Germinal center (tissue), 1 donor: ENCODE measurements around the gene OR8B2.
"Not testable (repeated sequence)": the region's sequence is repeated elsewhere in the genome, so short reads cannot be mapped to it uniquely, and the experiment has no call there.

Experiments used
- DNase-seq: peaks from one replicate; pipeline ENCODE4 v3.0.0; 2012; ENCODE audit warnings: mixed read lengths, low spot score

Gene OR8B2, protein sequence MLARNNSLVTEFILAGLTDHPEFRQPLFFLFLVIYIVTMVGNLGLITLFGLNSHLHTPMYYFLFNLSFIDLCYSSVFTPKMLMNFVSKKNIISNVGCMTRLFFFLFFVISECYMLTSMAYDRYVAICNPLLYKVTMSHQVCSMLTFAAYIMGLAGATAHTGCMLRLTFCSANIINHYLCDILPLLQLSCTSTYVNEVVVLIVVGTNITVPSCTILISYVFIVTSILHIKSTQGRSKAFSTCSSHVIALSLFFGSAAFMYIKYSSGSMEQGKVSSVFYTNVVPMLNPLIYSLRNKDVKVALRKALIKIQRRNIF

DNA sequence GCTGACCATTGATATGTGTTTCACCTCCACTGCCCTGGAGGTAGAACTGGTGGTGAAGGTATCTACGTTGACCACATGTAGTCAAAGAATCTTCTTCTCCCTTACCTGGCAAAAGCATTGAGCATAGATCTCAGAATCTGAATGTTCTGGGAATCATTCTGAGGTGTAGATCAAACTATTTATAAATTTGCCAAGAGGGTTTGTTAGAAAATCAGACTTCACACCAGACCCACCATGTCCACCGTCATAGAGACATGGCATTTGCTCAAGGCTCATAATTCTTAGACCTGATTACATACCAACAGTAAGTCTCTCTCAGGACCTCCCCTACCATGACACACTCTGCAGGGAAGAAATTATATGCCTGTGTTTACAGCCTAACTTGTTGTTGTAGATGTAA is at the start of gene OR8B2:
Gene OR8B2 (minus strand): TSS at position 101 of the 400 bp plus-strand sequence. CDS start 1,156 bp downstream, outside the sequence.
- no peak for DNase-seq

DNA sequence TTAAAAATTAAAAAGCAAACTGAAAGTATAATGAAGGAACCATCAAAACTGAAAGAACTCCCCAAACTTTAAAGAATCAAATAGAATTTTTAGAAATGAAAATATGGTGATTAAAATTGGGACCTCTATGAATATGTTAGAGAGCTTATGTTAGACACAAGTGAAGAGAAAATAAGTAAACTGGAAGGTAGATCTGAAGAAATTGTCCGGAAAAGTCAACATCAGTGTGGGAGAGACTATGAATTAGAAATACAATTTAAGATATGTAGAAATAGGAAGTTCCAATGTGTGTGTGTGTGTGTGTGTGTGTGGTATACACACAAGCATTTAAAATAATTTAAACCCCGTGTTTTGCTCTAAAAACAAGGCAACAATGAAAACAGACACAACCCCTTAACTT is 45.3 kb upstream of the OR8B2 start:
- no peak for DNase-seq

DNA sequence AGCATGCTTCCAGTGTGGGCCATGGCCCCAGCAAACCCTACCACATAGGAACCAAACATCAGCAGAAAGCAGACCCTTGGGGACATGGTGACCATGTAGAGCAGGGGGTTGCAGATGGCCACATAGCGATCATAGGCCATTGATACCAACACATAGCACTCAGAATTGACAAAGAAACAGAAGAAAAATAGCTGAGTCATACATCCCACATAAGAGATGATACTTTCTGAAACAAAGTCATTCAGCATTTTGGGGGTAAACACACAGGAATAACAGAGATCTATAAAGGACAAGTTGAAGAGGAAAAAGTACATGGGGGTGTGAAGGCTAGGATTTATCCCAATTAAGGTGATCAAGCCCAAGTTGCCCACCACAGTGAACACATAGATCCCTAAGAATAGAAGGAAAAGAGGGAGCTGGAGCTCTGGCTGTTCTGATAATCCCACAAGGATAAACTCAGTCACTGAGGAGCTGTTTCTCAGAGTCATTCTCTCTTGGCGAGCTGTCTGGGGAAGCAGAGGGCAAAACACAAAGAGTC is 40.2 kb upstream of the OR8B2 start, which contains the start of gene OR8B4:
Gene OR8B4 (minus strand): TSS at position 488 of the 538 bp plus-strand sequence. CDS start 0 bp downstream, at position 488.
- no peak for DNase-seq

DNA sequence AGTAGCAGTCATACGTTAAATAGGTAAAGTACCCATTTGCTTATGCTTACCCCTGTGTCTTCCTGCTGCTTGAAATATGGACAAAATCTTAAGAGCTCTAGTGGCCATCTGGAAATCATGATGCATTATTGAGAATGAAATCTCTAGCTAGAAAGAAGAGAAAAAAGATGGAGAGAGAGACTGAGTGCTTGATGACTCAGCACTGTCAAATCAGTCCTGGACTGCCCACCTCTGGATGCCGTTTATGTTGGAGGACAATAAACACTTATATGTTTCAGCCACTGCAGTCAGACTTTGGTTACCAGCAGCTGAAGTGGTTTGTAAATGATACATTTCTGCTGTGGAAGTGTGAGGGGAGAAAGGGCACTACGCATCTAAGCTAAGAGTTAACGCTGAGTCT is 36.7 kb upstream of the OR8B2 start:
- DNase-seq, result no peak

DNA sequence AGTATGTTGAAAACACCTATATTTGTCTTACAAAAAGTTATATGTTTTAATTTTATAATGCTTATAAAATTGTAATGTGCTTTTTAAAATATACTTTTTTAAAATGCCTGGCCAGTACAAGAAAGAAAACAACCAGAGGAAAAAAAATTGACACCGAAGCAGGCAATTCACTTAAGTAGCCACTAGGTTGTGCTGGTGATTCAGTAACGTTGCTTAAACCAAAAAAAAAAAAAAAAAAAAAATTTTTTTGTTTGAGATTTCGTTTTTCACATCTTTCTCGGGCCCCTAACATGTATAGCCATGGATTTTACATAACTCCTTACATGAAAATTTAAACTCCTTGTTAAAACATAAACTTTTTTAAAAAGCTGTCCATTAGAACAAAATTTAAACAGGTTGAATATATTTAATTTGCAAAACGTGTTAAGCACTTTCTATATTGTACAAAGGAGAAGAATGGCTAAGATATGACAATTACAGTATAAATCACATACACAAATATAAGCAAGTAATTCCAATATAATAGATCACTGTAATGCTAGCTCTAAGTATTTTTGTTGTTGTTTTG is 31.1 kb upstream of the OR8B2 start:
- peak; percentile 4 for DNase-seq

DNA sequence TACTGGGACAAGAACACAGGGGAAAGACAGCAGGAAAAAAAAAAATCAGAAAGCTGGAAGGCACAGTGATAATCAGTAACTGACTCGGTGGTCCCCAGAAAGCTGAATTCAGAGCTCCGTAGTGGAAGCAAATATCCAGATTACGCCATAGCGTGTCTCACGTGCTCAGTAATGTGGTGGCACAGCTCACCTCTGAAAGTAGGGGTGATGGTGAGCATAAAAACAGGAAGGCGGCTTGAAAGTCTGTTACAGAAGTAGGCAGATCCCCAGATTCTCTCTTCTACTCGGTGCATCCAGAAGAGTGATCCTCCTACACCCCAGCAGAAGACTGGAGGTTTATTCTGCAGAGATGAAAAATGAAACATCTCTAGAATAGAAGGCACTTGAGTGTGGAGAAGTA is 25.6 kb upstream of the OR8B2 start:
- DNase-seq, result no peak

DNA sequence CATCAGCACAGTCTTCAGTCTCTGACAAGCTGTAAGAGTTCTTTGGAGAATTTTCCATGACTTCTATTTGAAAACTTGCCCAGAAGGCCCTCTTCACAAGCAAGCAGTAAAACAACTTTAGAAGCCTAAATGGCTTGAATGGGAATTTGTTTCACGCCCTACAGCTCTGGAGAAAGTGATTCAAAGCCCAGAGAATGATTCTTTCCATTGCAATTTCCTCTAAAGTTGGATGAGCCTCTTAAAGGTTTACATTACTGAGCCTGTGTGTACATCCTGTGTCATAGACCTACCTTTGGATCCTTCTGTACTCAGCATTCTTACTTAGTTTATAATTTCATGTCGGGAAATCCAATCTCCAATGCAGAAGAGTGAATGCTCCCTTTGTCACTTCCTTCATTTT is 21.3 kb upstream of the OR8B2 start:
- no peak for DNase-seq

DNA sequence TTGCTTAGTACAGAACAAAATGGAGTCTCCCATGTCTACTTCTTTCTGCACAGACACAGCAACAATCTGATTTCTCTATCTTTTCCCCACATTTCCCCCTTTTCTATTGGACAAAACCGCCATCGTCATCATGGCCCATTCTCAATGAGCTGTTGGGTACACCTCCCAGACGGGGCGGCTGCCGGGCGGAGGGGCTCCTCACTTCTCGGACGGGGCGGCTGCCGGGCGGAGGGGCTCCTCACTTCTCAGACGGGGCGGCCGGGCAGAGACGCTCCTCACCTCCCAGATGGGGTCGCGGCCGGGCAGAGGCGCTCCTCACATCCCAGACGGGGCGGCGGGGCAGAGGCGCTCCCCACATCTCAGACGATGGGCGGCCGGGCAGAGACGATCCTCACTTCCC is 18.9 kb upstream of the OR8B2 start:
- DNase-seq, result not testable (repeated sequence)

DNA sequence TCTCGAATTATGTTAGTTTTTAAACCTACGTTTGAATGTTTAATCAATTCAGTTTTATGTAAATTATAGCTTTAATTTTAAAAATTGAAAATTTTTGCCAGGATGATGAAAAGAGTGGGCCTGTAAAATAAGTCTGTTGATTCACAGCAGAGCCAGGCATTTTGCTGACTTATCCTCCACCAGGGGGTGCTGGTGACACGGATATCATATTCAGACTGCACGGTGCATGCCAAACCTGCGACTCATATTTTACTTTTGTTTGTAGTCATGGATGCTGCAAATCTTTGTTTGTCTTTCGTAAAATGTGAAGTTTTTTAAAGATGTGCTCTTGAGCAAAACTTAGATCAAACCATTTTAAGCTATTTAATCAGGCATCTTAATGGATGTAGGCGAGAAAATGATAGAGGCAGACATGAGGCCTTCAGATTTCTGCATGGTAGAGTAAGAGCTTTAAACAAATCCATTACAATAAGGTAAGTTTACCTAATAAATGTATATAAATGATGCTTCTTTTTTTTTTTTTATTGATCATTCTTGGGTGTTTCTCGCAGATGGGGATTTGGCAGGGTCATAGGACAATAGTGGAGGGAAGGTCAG is 18.1 kb upstream of the OR8B2 start:
- DNase-seq, result peak; percentile 40

DNA sequence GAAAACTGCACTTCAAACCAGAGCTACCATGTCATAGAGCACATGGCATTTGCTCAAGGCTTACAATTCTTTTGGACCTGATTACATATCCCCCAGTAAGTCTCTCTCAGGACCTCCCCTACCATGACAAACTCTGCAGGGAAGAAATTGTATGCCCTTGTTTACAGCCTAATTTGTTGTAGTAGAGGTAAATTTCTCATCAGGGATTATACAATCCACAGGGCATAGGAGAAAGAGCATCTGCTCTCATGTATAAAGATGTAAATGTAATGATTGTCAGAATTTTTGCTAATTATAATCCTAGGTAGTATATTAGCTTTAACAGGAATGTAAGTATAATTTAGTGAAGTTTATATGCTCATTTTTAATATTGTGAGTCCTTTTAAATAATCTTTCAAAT is 14.6 kb upstream of the OR8B2 start, which contains the start of gene OR8B3:
Gene OR8B3 (minus strand): TSS at position 101 of the 400 bp plus-strand sequence. CDS start 1,673 bp downstream, outside the sequence.
- no peak for DNase-seq

DNA sequence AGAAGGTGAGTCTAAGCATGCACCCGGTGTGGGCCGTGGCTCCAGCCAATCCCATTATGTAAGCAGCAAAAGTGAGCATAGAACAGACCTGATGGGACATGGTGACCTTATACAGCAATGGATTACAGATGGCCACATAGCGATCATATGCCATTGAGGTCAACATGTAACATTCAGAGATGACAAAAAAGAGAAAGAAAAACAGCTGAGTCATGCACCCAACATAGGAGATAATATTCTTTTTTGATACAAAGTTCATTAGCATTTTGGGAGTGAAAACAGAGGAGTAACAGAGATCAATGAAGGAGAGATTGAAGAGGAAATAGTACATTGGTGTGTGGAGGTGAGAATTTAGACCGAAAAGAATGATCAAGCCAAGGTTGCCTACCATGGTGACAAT is 12.5 kb upstream of the OR8B2 start:
- not testable (repeated sequence) for DNase-seq

DNA sequence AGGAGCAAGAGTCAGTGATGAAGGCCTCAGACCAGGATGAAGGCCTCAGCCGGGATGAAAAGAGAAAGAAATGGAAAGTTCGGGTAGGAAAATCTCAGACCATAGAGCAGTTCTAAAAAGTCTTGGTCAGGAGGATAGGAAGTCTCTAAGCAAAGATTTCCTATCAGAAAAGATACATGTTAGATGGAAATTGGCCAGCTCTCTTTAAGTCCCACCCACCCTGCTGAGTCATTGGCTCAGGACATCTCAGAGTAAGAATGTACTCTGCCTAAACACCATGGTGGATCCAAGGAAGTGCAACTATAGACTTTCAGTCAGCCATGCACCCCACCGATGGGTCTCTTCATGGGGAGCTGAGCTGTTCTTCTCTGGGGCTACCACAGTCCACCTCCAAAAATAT is 10.1 kb upstream of the OR8B2 start:
- DNase-seq, result no peak

DNA sequence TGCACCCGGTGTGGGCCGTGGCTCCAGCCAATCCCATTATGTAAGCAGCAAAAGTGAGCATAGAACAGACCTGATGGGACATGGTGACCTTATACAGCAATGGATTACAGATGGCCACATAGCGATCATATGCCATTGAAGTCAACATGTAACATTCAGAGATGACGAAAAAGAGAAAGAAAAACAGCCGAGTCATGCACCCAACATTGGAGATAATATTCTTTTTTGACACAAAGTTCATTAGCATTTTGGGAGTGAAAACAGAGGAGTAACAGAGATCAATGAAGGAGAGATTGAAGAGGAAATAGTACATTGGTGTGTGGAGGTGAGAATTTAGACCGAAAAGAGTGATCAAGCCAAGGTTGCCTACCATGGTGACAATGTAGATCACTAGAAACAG is 1.4 kb downstream of the OR8B2 start:
- DNase-seq, result not testable (repeated sequence)

DNA sequence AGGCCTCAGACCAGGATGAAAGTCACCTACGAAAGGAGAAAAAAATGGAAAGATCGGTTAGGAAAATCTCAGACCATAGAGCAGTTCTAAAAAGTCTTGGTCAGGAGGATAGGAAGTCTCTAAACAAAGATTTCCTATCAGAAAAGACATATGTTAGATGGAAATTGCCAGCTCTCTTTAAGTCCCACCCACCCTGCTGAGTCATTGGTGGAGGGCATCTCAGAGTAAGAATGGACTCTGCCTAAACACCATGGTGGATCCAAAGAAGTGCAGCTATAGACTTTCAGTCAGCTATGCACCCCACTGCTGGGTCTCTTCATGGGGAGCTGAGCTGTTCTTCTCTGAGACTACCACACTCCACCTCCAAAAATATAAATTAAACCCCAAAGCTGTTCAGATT is 3.7 kb downstream of the OR8B2 start:
- no peak for DNase-seq

DNA sequence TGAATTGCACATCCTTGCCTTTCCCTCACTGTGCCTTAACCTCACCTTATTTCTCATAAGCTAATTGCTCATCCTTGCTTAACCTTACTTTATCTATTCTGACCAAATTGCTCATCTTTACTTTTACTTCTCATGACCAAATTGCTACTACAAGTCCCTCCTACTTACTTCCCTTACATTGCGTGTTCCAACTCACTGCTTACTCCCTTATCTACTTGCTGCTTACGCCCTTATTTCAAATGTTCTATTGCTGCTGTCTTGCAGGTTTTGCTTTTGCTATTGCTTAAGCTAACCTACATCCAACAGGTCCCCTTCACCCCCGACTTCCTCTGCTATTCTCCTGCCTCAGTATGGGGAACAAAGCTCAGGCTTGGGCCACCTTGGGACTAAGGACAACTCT is 8.0 kb downstream of the OR8B2 start:
- no peak for DNase-seq

DNA sequence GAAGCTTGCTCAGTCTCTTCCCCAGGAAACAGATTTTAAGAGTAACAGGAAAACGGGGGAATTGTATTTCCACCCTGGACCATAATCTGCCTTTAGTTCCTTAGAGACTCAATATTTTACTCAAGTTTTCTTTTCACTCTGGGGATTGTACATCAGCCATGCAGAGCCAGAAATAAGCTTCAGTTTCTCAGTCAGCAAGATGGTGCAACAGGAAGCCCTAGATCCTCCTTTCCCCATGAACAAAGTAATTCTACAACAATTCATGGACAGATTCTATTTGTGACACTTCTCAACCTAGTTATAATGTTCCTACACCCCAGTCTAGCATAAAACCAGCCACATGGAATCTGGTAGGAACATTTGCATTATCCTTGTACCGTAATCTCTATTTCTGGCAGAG is 24.7 kb downstream of the OR8B2 start:
- no peak for DNase-seq

DNA sequence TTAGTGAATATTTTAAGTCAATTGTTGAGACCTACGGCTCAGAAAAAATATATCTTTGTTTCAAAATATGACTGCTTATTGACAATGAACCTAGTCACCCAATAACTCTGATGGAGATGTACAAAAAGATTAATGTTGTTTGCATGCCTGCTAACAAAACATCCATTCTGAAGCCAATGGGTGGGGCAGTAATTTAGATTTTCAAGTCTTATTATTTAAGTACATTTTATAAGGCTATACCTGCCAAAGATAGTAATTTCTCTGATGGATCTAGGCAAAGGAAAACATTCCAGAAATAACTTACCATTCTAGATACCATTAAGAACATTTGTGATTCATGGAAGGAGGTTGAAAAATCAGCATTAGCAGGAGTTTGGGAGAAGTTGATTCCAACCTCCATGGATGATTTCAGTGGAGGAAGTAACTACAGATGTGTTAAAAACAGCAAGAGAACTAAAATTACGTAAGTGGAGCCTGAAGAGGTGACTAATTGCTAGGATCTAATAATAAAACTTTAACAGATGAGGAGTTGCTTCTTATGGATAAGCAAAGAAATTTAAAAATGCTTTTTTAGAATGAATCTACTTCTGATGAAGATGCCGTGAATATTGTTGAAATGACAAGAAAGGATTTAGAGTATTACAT is 37.9 kb downstream of the OR8B2 start:
- no peak for DNase-seq

DNA sequence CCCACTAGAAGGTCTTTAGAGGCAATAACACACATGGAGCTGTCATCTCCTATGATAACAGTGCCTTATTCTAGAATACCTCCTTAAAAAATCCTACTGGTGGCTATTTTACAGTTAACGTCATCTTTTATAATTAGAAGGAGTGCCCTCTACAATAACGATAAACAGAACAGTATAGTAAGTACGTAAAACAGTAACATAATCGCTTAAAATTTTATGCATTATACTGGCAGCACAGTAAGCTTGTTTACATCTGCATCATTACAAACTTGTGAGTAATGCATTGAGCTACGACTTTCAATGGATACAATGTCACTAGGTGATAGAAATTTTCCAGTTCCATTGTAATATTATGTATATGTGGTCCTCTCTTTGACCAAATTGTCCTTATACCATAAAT is 40.0 kb downstream of the OR8B2 start:
- no peak for DNase-seq

DNA sequence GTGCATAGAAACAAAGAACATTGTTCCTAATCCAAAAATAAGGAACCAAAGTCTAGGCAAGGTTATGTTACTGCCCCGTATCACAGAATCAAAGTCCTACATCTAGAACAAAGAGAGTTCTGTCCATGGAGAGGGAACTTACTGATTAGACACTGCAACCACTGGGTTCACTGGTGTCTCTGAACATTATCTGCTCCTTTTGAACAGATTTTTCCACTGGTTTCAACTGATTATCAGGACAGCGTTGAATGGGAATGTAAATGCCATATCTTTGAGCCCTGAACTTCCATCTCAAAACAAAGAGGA is 44.2 kb downstream of the OR8B2 start:
- DNase-seq, result no peak

DNA sequence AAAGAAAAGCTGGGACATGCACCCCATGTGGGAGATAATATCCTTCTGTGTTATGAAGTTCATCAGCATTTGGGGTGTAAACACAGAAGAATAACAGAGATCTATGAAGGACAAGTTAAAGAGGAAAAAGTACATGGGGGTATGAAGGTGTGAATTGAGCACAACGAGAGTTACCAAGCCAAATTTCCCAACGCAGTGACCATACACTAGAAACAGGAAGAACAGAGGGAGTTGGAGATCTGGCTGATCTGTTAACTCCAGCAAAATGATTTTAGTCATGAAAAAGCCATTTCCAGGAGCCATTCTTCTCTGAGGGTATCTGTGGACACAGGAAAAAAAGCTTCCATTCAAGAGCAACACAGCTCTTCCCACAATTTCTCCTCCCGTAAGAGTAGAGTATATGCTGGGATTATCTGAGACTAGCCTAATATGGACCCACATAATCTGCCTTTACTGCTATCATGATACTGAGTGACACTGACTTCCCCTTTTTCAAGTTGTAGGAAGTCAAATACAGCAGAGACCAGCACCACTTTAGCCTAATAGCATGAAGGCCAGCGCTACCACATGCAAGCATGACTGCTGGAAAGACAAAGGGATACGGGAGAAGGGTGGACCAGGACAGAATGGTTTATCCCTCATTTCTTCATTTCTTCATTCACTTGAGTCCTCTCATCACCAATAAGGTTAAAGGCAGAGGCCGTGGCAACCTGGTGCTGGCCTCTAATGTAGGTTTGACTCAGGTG is 44.7 kb downstream of the OR8B2 start:
- DNase-seq, result no peak
